Esophagus muscularis mucosa (tissue), 4 donors: Measurements from ENCODE around the gene OPA3.

ENCODE experiments used
- CTCF ChIP-seq, 3 experiments: fragments of 200-600 bp in 2 of 3; fragments of 450-650 bp in 1 of 3; sonication (generic) in 2 of 3; IDR thresholded peaks; one replicate each; pipeline ENCODE4 v1.5.1; 2017 to 2019; ENCODE audit warnings: antibody characterized with exemption in 3 of 3, mild to moderate bottlenecking in 2 of 3, moderate library complexity in 1 of 3
- EP300 ChIP-seq: sonication (generic); formaldehyde crosslinking; IDR thresholded peaks from one replicate; pipeline ENCODE4 v1.6.1; 2017; ENCODE audit warnings: antibody characterized with exemption
- POLR2AphosphoS5 ChIP-seq, 2 donors: sonication (generic); formaldehyde crosslinking; IDR thresholded peaks; one replicate each; pipeline ENCODE4 v1.6.1; 2017; ENCODE audit warnings: antibody characterized with exemption in 2 of 2

GRCh38 chr19:45585158-45585577 is 566 bp upstream of the OPA3 start:
- no peak for TF ChIP-seq POLR2AphosphoS5 (IDR thresholded peaks at IDR 0.05)
- no peak for TF ChIP-seq CTCF (IDR thresholded peaks at IDR 0.05)
- no peak for TF ChIP-seq EP300
